ENCODE measurements around the gene GPRC6A.

DNA sequence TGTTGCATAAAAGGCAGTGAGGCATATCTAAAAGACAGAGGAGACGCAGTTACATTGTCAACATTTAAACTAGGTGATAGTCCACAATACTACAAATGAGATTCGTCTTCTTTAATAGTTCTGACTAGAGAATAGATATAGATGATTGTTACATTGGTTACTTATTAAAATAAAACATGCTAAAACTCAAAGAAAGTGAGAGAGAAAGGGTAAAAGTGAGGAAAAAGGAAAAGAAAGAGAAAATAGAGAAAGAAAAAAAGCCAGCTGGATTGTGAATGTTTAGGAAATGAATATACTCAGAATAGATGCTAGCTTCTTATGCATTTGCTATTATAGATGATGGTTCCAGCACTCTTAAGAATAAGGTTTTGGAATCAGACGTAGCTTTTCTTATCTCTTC lies 35.7 kb downstream of the GPRC6A start:
- TF ChIP-seq, protein P1, sequence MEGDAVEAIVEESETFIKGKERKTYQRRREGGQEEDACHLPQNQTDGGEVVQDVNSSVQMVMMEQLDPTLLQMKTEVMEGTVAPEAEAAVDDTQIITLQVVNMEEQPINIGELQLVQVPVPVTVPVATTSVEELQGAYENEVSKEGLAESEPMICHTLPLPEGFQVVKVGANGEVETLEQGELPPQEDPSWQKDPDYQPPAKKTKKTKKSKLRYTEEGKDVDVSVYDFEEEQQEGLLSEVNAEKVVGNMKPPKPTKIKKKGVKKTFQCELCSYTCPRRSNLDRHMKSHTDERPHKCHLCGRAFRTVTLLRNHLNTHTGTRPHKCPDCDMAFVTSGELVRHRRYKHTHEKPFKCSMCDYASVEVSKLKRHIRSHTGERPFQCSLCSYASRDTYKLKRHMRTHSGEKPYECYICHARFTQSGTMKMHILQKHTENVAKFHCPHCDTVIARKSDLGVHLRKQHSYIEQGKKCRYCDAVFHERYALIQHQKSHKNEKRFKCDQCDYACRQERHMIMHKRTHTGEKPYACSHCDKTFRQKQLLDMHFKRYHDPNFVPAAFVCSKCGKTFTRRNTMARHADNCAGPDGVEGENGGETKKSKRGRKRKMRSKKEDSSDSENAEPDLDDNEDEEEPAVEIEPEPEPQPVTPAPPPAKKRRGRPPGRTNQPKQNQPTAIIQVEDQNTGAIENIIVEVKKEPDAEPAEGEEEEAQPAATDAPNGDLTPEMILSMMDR (IDR thresholded peaks at IDR 0.05; ENCODE audit: low read depth, low read length, poor library complexity, severe bottlenecking): no peak
- no peak for TF ChIP-seq EZH2phosphoT487 (IDR thresholded peaks at IDR 0.05; ENCODE audit: borderline replicate concordance, low read length)
